ENCODE data around the gene BCL2A1. TPM values are rescaled to one million over a fixed set of nuclear protein-coding genes. Genes with fewer than 3 reads are reported as not detected.
A peak's percentile ranks its signal among the peaks of the same experiment; 100 is the strongest.

The BCL2A1 gene
- polyA plus RNA-seq, 6 donors from 2014 or later = 30.9 to 58.4 (median 44.4) TPM

DNA sequence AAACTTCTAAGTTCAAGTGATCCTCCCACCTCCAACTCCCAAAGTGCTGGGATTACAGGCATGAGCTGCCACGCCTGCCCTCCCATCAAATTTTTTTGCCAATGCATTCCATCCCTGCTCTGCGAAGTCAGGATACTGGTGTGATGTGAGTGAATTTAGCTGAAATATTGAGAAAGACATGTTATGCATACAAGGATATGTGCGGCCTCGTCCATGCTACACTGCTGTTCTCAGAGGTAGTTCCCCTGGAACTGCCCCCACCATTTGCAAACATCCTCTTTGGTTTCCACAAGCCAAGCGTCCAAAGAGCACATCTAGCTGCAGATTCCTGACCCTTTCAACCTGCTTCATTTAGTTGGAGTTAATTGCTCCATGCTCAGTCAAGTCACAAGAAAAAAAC is 36.5 kb upstream of the BCL2A1 start:
- Mint-ChIP-seq H3K27me3 (no peaks in the 10 kb centered on the region), H3K9me3 (peaks cover 0 to 2% (median 0%) of the 10 kb centered on the region in 7 donors), H3K4me1 (peaks cover 25 to 55% (median 38%) of the 10 kb centered on the region in 3 donors), H3K4me3 (peak overlapping the region in 1 of 8 donors; percentile 68), H3K36me3 (peaks cover 0 to 12% of the 10 kb centered on the region in 2 donors), H3K27ac (peak overlapping the region in 1 of 6 donors; percentile 28)
- ATAC-seq (ENCODE audit: low read depth in 2 of 2) = no peak
- no peak for DNase-seq

DNA sequence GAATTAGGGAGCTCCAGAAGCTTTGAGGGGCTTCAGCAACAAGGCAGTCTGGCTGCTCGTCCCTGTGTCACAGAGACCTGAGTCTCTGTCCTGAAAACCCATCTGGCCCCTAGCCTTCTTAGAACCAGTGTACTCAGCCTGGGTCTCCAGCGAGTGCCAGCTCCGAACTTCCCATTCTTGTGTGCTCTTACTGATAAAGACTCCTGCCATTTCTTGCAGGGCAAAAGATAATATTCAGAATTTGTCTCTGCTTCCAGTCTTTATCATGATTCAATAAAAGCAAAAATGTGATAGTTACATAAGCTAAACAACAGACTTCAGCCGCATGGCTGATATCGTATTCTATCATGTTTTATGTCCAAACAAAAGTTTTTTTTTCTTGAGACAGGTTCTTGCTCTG is 36.0 kb upstream of the BCL2A1 start:
- ATAC-seq (ENCODE audit: low read depth in 2 of 2) = no peak
- no peak for DNase-seq
- peaks cover 25 to 49% (median 32%) of the 10 kb centered on the region in 3 donors for H3K4me1 Mint-ChIP-seq
- no peak overlapping the region for H3K4me3 Mint-ChIP-seq
- H3K27me3 Mint-ChIP-seq = no peaks in the 10 kb centered on the region
- H3K9me3 Mint-ChIP-seq = peaks cover 0 to 2% (median 0%) of the 10 kb centered on the region in 7 donors
- H3K36me3 Mint-ChIP-seq = peaks cover 0 to 12% of the 10 kb centered on the region in 2 donors
- H3K27ac Mint-ChIP-seq = no peak overlapping the region

DNA sequence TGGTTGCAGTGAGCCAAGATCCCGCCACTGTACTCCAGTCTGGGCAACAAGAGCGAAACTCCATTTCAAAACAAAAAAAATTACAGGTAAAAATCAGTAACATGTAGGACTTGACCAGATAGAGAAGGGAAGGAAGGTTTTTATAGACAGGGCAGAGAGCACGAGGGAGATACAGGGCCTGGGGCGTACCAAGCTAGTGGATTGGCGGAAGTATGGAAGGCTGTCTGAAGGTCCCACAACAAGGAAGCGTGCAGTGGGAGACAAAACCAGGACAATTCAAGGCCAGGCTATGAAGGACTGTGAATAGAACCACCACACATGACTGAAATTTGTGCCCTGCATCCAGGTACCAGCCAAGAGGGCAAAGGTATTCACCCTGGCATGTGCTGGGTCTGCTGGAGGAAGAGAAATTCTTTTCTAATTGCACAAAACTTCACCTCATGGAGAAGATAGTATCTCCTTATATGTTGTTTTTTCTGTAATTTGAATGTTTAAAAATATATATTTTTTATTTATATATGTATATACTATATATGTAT is 33.0 kb upstream of the BCL2A1 start:
- peaks cover 7 to 20% (median 9%) of the 10 kb centered on the region in 3 donors for H3K4me1 Mint-ChIP-seq
- no peaks in the 10 kb centered on the region for H3K27me3 Mint-ChIP-seq
- H3K36me3 Mint-ChIP-seq = peaks cover 8 to 17% of the 10 kb centered on the region in 2 donors
- no peak for ATAC-seq (ENCODE audit: low read depth in 2 of 2)
- peak overlapping the region in 1 of 8 donors; percentile 16 for H3K4me3 Mint-ChIP-seq
- H3K27ac Mint-ChIP-seq = peak overlapping the region in 3 of 6 donors; percentile 14 to 70 (median 64)
- DNase-seq = no peak
- H3K9me3 Mint-ChIP-seq = peaks cover 0 to 8% (median 3%) of the 10 kb centered on the region in 7 donors

DNA sequence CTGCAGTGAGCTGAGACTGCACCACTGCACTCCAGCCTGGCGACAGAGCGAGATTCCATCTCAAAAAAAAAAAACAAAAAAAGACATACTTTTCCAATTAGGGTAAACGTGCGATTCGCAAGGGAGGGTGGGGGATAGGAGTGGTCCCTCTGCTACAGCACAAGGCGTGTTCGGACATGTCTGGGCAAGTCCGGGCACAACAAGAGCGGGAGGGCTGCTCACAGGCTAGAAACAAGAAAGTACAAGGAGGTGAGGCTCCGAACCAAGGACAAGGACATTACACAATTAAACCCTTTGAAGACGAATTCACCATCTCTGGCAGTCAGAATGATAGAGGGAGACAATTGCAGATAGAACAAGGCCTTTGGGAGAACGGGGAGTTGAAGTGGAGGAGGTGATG is 32.2 kb upstream of the BCL2A1 start:
- DNase-seq (no peak), ATAC-seq (ENCODE audit: low read depth in 2 of 2) (no peak)
- Mint-ChIP-seq H3K27ac (no peak overlapping the region), H3K4me3 (no peak overlapping the region), H3K4me1 (peaks cover 0 to 12% (median under 1%) of the 10 kb centered on the region in 3 donors), H3K27me3 (no peaks in the 10 kb centered on the region), H3K36me3 (peaks cover 8 to 13% of the 10 kb centered on the region in 2 donors), H3K9me3 (peaks cover 0 to 8% (median 3%) of the 10 kb centered on the region in 7 donors)

- ATAC-seq (ENCODE audit: low read depth in 2 of 2) (no peak), DNase-seq (no peak)
- Mint-ChIP-seq H3K4me1 (peaks cover 0 to 4% (median 0%) of the 10 kb centered on the region in 3 donors), H3K27me3 (no peaks in the 10 kb centered on the region), H3K27ac (no peak overlapping the region), H3K9me3 (peaks cover 0 to 8% (median 3%) of the 10 kb centered on the region in 7 donors), H3K4me3 (no peak overlapping the region), H3K36me3 (peaks cover 8 to 10% of the 10 kb centered on the region in 2 donors)
These were observed 31.3 kb upstream of the BCL2A1 start for GRCh38 chr15:80002267-80002666.

- Mint-ChIP-seq H3K27ac (no peak overlapping the region), H3K4me3 (no peak overlapping the region), H3K4me1 (peaks cover 7 to 13% (median 13%) of the 10 kb centered on the region in 3 donors), H3K9me3 (peaks cover 0 to under 1% (median 0%) of the 10 kb centered on the region in 7 donors), H3K36me3 (peaks cover under 1 to 1% of the 10 kb centered on the region in 2 donors), H3K27me3 (peaks cover 0 to 25% (median 0%) of the 10 kb centered on the region in 3 donors)
- DNase-seq (no peak), ATAC-seq (ENCODE audit: low read depth in 2 of 2) (no peak)
These were observed 23.6 kb upstream of the BCL2A1 start for GRCh38 chr15:79994615-79995014.

DNA sequence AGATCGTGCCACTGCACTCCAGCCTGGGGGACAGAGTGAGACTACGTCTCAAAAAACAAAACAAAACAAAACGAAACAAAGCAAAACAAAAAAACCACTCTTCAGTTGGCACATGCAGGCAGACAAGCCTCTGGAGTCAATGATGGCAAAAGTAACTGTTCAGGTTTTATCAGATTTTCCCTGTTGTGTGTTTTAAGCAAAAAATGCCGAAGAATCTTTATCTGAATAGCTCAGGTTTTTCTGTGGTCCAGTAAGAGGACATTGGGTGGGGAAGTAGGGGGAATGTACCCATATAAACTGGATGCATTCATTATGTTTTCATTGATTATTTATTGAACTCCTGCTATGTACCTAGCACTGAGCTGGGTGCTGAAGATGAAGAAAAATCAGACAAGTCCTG is 20.8 kb upstream of the BCL2A1 start:
- Mint-ChIP-seq H3K4me3 (no peak overlapping the region), H3K36me3 (no peaks in the 10 kb centered on the region), H3K27me3 (peaks cover 0 to 41% (median 18%) of the 10 kb centered on the region in 3 donors), H3K27ac (peak overlapping the region in 1 of 6 donors; percentile 33), H3K4me1 (peaks cover 7 to 14% (median 13%) of the 10 kb centered on the region in 3 donors), H3K9me3 (no peaks in the 10 kb centered on the region)
- ATAC-seq (ENCODE audit: low read depth in 2 of 2) (no peak), DNase-seq (no peak)

DNA sequence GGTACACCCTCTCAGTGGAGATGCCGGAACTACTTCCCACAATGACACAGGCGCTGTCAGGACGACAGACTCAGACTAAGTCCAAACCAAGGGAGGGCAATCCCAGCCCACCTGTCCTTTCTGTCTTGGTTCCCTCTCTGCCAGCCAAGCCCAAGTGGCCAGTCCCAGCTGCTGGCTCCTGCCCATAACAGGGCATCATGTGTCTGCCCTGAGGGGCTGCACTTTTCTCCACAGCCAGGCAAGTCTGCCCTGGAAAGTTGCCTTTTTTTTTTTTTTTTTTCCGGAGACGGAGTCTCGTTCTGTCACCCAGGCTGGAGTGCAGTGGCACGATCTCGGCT is 20.0 kb upstream of the BCL2A1 start:
- no peaks in the 10 kb centered on the region for H3K9me3 Mint-ChIP-seq
- peaks cover 0 to 41% (median 18%) of the 10 kb centered on the region in 3 donors for H3K27me3 Mint-ChIP-seq
- no peaks in the 10 kb centered on the region for H3K36me3 Mint-ChIP-seq
- DNase-seq (no peak), ATAC-seq (ENCODE audit: low read depth in 2 of 2) (no peak)
- no peak overlapping the region for H3K27ac Mint-ChIP-seq
- H3K4me1 Mint-ChIP-seq = peaks cover 7 to 14% (median 13%) of the 10 kb centered on the region in 3 donors
- no peak overlapping the region for H3K4me3 Mint-ChIP-seq

DNA sequence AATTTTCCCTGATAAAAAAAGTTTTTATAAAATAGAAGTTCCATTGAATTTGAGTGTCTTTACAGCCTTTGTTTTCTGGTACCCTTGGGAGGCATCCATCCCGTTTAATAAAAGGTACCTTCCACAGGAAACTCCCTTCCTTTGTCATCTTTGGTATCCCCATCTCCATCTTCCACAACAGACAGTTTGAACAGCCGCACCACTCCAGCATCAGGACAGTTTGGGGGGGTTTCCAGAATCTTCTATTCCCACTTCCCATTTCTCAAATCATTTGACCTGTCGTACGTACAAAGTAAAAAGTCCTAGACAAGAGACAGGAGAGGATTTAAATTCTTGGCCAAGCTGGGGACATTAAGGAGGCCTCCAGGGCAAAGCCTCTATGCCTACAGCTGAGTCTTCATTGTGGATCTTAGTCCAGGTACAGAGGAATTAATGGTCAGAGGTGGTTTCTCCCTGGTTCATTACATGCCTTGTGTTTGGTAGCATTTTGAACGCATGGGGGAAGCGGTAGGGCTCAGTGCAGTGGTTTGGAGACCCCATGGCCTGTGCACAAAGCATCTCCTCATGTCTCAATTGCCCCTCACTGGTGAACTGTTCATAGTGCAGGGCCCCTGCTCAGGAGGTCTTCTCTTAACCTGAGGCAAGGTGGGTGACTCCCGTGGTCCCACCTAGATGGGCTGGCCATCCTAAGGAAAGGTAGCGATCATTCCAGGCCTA is 19.4 kb upstream of the BCL2A1 start:
- Mint-ChIP-seq H3K9me3 (no peaks in the 10 kb centered on the region), H3K36me3 (no peaks in the 10 kb centered on the region), H3K4me3 (peak overlapping the region in 1 of 8 donors; percentile 44), H3K27ac (peak overlapping the region in 3 of 6 donors; percentile 36 to 54 (median 44)), H3K27me3 (peaks cover 0 to 43% (median 18%) of the 10 kb centered on the region in 3 donors), H3K4me1 (peaks cover 7 to 14% (median 12%) of the 10 kb centered on the region in 3 donors)
- DNase-seq = no peak
- no peak for ATAC-seq (ENCODE audit: low read depth in 2 of 2)

- ATAC-seq (ENCODE audit: low read depth in 2 of 2) = no peak
- no peaks in the 10 kb centered on the region for H3K36me3 Mint-ChIP-seq
- H3K4me3 Mint-ChIP-seq = no peak overlapping the region
- H3K4me1 Mint-ChIP-seq = peaks cover 7 to 14% (median 12%) of the 10 kb centered on the region in 3 donors
- H3K27ac Mint-ChIP-seq = peak overlapping the region in 2 of 6 donors; percentile 3 to 54
- no peaks in the 10 kb centered on the region for H3K9me3 Mint-ChIP-seq
- H3K27me3 Mint-ChIP-seq = peaks cover 0 to 49% (median 18%) of the 10 kb centered on the region in 3 donors
- DNase-seq = no peak
These were observed 18.7 kb upstream of the BCL2A1 start for GRCh38 chr15:79989682-79990081.

DNA sequence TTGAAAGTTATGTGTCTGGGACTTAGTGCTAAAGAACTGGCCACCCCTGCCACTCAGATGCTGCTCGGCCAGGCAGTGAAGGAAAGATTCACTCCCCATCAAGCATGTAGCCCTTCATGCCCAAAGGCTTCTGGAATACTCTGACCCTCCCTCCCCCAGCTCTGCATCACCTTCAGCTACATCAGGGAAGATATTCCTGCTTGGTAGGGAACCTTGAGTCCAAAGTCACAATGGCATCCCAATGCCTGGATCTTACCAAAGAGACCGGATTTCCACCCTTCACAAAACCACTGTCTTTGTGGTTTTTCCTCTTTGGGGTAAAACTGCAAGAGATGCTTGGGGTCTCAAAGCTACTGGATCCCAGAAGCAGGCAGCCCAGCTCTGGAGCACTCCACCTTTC is 18.2 kb upstream of the BCL2A1 start:
- peaks cover 0 to 1% of the 10 kb centered on the region in 2 donors for H3K36me3 Mint-ChIP-seq
- DNase-seq (no peak), ATAC-seq (ENCODE audit: low read depth in 2 of 2) (no peak)
- H3K4me1 Mint-ChIP-seq = peaks cover 7 to 14% (median 12%) of the 10 kb centered on the region in 3 donors
- no peak overlapping the region for H3K4me3 Mint-ChIP-seq
- H3K9me3 Mint-ChIP-seq = no peaks in the 10 kb centered on the region
- no peak overlapping the region for H3K27ac Mint-ChIP-seq
- H3K27me3 Mint-ChIP-seq = peaks cover 2 to 47% (median 19%) of the 10 kb centered on the region in 3 donors

DNA sequence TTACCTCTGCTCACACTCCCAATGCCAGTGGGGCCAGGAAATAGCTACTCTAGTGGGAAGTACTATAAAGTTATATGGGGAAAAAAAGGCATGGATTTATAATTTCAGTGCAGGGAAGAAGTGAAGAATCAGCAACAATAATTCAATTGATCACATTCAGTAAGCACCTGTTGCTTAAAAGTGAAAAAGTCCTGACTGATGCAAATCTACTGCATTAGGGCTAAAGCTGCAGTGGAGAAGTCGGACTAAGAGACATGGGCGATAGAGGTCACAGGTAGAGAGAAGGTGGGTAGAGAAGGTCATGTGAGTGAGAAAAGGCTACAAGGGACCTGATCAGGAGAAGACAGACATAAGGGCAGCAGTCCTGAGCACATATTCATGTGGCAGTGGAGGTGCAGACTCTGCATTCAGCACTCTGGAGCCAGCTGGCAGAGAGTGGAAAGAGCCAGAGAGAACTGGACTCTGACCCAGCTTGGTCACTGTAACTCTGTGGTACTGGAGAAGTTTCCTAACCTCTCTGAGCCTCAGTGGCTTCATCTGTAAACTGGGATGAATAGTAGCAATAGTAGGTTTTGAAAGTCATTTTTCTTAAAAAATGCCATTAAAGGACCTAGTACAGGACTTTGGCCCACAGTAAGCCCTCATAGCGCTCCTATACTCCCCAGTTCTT is 17.6 kb upstream of the BCL2A1 start:
- H3K36me3 Mint-ChIP-seq = peaks cover 0 to 7% of the 10 kb centered on the region in 2 donors
- peaks cover 8 to 50% (median 25%) of the 10 kb centered on the region in 3 donors for H3K27me3 Mint-ChIP-seq
- DNase-seq (no peak), ATAC-seq (ENCODE audit: low read depth in 2 of 2) (no peak)
- H3K4me3 Mint-ChIP-seq = no peak overlapping the region
- H3K4me1 Mint-ChIP-seq = peaks cover 10 to 12% (median 11%) of the 10 kb centered on the region in 3 donors
- no peaks in the 10 kb centered on the region for H3K9me3 Mint-ChIP-seq
- H3K27ac Mint-ChIP-seq = peak overlapping the region in 1 of 6 donors; percentile 51

- no peaks in the 10 kb centered on the region for H3K9me3 Mint-ChIP-seq
These were observed 17.0 kb upstream of the BCL2A1 start for GRCh38 chr15:79987969-79988368.

More at GRCh38 chr15:79987969-79988368, 17.0 kb upstream of the BCL2A1 start:
- no peak for DNase-seq
- no peak for ATAC-seq (ENCODE audit: low read depth in 2 of 2)
- Mint-ChIP-seq H3K4me1 (peaks cover 8 to 11% (median 11%) of the 10 kb centered on the region in 3 donors), H3K36me3 (peaks cover 0 to 10% of the 10 kb centered on the region in 2 donors), H3K27ac (no peak overlapping the region), H3K4me3 (no peak overlapping the region), H3K27me3 (peaks cover 11 to 48% (median 28%) of the 10 kb centered on the region in 3 donors)
